ENCODE results near the gene ANKHD1. TPM values are rescaled to one million over a fixed set of nuclear protein-coding genes. Genes with fewer than 3 reads are reported as not detected.
A peak's percentile ranks its signal among the peaks of the same experiment; 100 is the strongest.

Gene ANKHD1, protein sequence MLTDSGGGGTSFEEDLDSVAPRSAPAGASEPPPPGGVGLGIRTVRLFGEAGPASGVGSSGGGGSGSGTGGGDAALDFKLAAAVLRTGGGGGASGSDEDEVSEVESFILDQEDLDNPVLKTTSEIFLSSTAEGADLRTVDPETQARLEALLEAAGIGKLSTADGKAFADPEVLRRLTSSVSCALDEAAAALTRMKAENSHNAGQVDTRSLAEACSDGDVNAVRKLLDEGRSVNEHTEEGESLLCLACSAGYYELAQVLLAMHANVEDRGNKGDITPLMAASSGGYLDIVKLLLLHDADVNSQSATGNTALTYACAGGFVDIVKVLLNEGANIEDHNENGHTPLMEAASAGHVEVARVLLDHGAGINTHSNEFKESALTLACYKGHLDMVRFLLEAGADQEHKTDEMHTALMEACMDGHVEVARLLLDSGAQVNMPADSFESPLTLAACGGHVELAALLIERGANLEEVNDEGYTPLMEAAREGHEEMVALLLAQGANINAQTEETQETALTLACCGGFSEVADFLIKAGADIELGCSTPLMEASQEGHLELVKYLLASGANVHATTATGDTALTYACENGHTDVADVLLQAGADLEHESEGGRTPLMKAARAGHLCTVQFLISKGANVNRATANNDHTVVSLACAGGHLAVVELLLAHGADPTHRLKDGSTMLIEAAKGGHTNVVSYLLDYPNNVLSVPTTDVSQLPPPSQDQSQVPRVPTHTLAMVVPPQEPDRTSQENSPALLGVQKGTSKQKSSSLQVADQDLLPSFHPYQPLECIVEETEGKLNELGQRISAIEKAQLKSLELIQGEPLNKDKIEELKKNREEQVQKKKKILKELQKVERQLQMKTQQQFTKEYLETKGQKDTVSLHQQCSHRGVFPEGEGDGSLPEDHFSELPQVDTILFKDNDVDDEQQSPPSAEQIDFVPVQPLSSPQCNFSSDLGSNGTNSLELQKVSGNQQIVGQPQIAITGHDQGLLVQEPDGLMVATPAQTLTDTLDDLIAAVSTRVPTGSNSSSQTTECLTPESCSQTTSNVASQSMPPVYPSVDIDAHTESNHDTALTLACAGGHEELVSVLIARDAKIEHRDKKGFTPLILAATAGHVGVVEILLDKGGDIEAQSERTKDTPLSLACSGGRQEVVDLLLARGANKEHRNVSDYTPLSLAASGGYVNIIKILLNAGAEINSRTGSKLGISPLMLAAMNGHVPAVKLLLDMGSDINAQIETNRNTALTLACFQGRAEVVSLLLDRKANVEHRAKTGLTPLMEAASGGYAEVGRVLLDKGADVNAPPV (N-terminal part only)
- 27.9 and 40.5 TPM in 2 replicates for total RNA-seq (2014; rRNA removed; shearing (Covaris generic))
- polyA plus RNA-seq (2016; fragmentation: Nextera tagmentation; extraction: Ambion mirVana) = 24.3 and 26.1 TPM in 2 replicates

DNA sequence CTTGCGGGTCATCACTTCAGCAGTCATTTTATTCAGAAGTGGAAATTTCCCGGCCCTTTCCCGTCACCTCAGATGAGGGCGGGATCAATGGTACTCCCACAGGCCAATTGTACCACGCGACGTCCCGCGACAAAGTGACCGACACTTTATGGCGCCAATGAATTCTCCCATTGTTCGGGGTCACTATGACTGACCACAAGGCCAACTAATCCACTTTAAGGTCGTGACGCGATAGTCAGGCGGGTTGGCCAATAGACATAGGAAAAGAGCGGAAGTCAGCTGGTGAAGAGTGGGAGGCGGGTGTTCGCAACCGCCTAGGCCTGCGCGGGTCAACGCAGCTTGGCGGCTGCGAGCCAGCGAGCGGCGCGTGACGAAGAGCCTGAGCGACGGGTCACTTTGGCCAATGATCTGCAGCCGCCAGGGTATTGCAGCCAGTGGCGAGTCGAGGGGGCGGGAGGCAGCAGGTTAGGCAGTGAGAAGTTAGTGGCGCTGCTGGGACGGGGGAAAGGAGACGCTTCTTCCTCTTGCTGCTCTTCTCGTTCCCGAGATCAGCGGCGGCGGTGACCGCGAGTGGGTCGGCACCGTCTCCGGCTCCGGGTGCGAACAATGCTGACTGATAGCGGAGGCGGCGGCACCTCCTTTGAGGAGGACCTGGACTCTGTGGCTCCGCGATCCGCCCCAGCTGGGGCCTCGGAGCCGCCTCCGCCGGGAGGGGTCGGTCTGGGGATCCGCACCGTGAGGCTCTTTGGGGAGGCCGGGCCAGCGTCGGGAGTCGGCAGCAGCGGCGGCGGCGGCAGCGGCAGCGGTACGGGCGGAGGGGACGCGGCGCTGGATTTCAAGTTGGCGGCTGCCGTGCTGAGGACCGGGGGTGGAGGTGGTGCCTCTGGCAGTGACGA lies at the start of gene ANKHD1:
Gene ANKHD1 (plus strand): TSS at position 472 of the 896 bp plus-strand sequence. CDS start 135 bp downstream, at position 607.
- Histone ChIP-seq H3K36me3 (ENCODE audit: low read depth) (no peaks in the 10 kb centered on the region), H4K20me1 (ENCODE audit: insufficient read depth) (0 out of 2 replicates have a peak, but pooled peaks cover 4% of the 10 kb centered on the region), H3K9me3 (ENCODE audit: low read depth) (no peaks in the 10 kb centered on the region), H3K27ac (peak within 1 kb of the TSS; percentile 77), H3K27me3 (replicated peaks; ENCODE audit: insufficient read depth) (no peaks in the 10 kb centered on the region), H3K4me3 (peak within 1 kb of the TSS; percentile 95), H3K79me2 (ENCODE audit: insufficient read depth) (peaks cover 48% of the 10 kb centered on the region), H2AFZ (peak within 1 kb of the TSS; percentile 96), H3K4me2 (ENCODE audit: unreplicated experiment) (peak within 1 kb of the TSS; percentile 97), H3K9me2 (ENCODE audit: insufficient read depth) (no peaks in the 10 kb centered on the region), H3F3A (ENCODE audit: insufficient read depth) (peaks cover 8% of the 10 kb centered on the region), H3K9ac (peak within 1 kb of the TSS; percentile 86), H3K4me1 (ENCODE audit: insufficient read depth) (0 out of 2 replicates have a peak, but pooled peaks cover 7% of the 10 kb centered on the region)
- WGBS, 2 experiments (ENCODE audit: low coverage in 1 of 2, low lambda C conversion rate in 2 of 2, missing lambda C conversion rate in 2 of 2) = 1 to 2% methylated on average over 66 of the region's 83 CpGs
- in situ Hi-C loops (cut with MboI) = no loop called here
- peak; percentile 100 for DNase-seq
- no peak for TF ChIP-seq EZH2 (IDR thresholded peaks at IDR 0.05; ENCODE audit: insufficient read depth, poor library complexity, severe bottlenecking)
- no peak for TF ChIP-seq EZH2phosphoT487 (IDR thresholded peaks at IDR 0.05; ENCODE audit: insufficient read depth, low read depth)

DNA sequence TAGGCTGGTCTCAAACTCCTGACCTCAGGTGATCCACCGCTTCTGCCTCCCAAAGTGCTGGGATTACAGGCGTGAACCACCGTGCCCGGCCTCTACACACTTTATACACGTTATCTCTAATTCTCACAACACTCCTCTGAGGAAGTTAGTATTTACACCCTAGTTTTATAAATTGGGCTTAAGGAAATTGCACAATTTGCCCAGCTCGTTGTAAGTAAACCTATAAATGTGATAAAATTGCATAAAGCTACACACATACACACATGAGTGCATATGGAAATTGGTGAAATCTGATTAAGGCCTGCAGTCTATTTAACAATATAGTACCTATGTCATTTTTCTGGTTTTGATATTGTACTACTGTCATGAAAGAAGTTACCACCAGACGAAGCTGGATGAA lies 46.1 kb upstream of the ANKHD1 start:
- no peaks in the 10 kb centered on the region for H3F3A ChIP-seq (ENCODE audit: insufficient read depth)
- peaks cover 4% of the 10 kb centered on the region; the same call in 1 of the 2 replicates for H3K4me1 ChIP-seq (ENCODE audit: insufficient read depth)
- 89 to 93% methylated on average over 7 of the region's 7 CpGs for WGBS, 2 experiments (ENCODE audit: low coverage in 1 of 2, low lambda C conversion rate in 2 of 2, missing lambda C conversion rate in 2 of 2)
- no peaks in the 10 kb centered on the region for H3K27me3 ChIP-seq (replicated peaks; ENCODE audit: insufficient read depth)
- no peak overlapping the region for H3K4me2 ChIP-seq (ENCODE audit: unreplicated experiment)
- no peaks in the 10 kb centered on the region for H3K36me3 ChIP-seq (ENCODE audit: low read depth)
- H2AFZ ChIP-seq = no peak overlapping the region
- no peak overlapping the region for H3K27ac ChIP-seq
- no peaks in the 10 kb centered on the region for H3K9me2 ChIP-seq (ENCODE audit: insufficient read depth)
- H3K9ac ChIP-seq = no peak overlapping the region
- TF ChIP-seq EZH2 (IDR thresholded peaks at IDR 0.05; ENCODE audit: insufficient read depth, poor library complexity, severe bottlenecking) = no peak
- no peak for TF ChIP-seq EZH2phosphoT487 (IDR thresholded peaks at IDR 0.05; ENCODE audit: insufficient read depth, low read depth)
- H3K4me3 ChIP-seq = no peak overlapping the region
- no peak for DNase-seq
- H3K9me3 ChIP-seq (ENCODE audit: low read depth) = no peaks in the 10 kb centered on the region
- no peaks in the 10 kb centered on the region for H3K79me2 ChIP-seq (ENCODE audit: insufficient read depth)
- H4K20me1 ChIP-seq (ENCODE audit: insufficient read depth) = no peaks in the 10 kb centered on the region
- in situ Hi-C loops (cut with MboI) = no loop called here

DNA sequence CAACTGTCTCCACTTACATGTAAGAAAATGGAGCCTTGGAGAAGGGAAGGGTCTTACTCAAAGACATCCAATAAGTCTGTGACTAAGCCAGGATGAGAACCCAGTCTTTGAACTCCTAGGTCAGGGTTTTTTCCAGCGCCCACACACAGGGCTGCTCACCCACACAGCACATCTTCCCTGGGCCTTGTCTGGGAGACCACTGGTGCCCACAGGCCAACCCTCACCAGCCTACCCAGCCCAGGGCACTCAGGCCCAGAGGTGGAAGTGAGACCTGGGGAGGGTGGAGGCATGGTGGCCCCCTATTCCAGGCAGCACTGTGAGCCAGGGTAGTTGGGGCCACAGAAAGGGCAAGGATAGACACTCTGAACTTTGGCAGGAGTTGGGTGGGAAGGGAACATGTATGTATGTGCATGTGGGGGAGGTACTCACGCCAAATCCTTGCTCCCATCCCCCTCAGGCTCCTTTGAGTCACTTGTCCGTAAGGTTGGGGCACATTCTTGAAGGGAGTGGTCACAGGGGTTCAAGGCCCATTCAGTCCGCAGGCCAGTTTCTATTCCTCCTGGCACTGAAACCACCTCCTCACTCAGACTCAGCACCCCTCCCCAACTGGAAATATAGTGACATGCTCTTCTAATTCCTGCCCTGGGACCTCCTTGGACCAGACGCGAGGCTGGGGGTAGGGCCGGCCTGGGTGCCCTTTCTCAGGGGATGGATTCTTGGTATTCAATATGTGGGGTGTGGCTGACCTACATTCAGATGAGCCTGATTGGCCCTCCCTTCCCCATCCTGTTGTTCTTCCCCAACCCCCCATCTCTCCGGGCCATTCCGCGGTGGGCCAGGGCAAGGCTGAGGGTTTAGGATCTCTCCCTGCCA lies 44.5 kb upstream of the ANKHD1 start:
- Histone ChIP-seq H3K36me3 (ENCODE audit: low read depth) (no peaks in the 10 kb centered on the region), H3K9me3 (ENCODE audit: low read depth) (no peaks in the 10 kb centered on the region), H4K20me1 (ENCODE audit: insufficient read depth) (no peaks in the 10 kb centered on the region), H3K4me3 (peak overlapping the region; percentile 69; the same call in 1 of the 2 replicates), H3K27me3 (replicated peaks; ENCODE audit: insufficient read depth) (no peaks in the 10 kb centered on the region), H3K4me2 (ENCODE audit: unreplicated experiment) (no peak overlapping the region), H3K9ac (no peak overlapping the region), H3K4me1 (ENCODE audit: insufficient read depth) (peaks cover 4% of the 10 kb centered on the region; the same call in 1 of the 2 replicates), H3K79me2 (ENCODE audit: insufficient read depth) (no peaks in the 10 kb centered on the region), H2AFZ (peak overlapping the region; percentile 81), H3K27ac (no peak overlapping the region), H3F3A (ENCODE audit: insufficient read depth) (no peaks in the 10 kb centered on the region), H3K9me2 (ENCODE audit: insufficient read depth) (no peaks in the 10 kb centered on the region)
- WGBS, 2 experiments (ENCODE audit: low coverage in 1 of 2, low lambda C conversion rate in 2 of 2, missing lambda C conversion rate in 2 of 2) = 20 to 24% methylated on average over 10 of the region's 10 CpGs
- TF ChIP-seq EZH2phosphoT487 (IDR thresholded peaks at IDR 0.05; ENCODE audit: insufficient read depth, low read depth) = no peak
- TF ChIP-seq EZH2 (IDR thresholded peaks at IDR 0.05; ENCODE audit: insufficient read depth, poor library complexity, severe bottlenecking) = no peak
- peak; percentile 9 for DNase-seq
- in situ Hi-C loops (cut with MboI) = no loop called here
